ENCODE data around the gene PADI6. TPM values are rescaled to one million over a fixed set of nuclear protein-coding genes. Genes with fewer than 3 reads are reported as not detected.

PADI6 gene
- total and polyA plus RNA-seq, 2 experiments from 2014 or later = not detected

- DNase-seq (ENCODE audit: low spot score) = no peak
- no peaks in the 10 kb centered on the region for H3K9me3 ChIP-seq (ENCODE audit: low read depth)
- WGBS (ENCODE audit: low lambda C conversion rate, missing lambda C conversion rate) = 94% methylated on average over 6 of the region's 7 CpGs
- H3K9me2 ChIP-seq (replicated peaks; ENCODE audit: insufficient read depth) = no peaks in the 10 kb centered on the region
- H3K79me2 ChIP-seq = no peaks in the 10 kb centered on the region
- no peaks in the 10 kb centered on the region for H4K20me1 ChIP-seq (ENCODE audit: insufficient read depth, poor library complexity, severe bottlenecking)
- H3K36me3 ChIP-seq (replicated peaks; ENCODE audit: insufficient read depth, low read depth) = no peaks in the 10 kb centered on the region
- TF ChIP-seq EZH2phosphoT487 (IDR thresholded peaks at IDR 0.05; ENCODE audit: low read depth, severe bottlenecking, unreplicated experiment) (no peak), CTCF (IDR thresholded peaks at IDR 0.05; ENCODE audit: poor library complexity) (no peak), EZH2 (IDR thresholded peaks at IDR 0.05; ENCODE audit: borderline replicate concordance) (no peak)
- no peaks in the 10 kb centered on the region for H3K4me1 ChIP-seq (ENCODE audit: insufficient read depth)
- no peak overlapping the region for H2AFZ ChIP-seq
- no peak overlapping the region for H3K27ac ChIP-seq
- no peak overlapping the region for H3K4me3 ChIP-seq
- no peak overlapping the region for H3K4me2 ChIP-seq
- H3K27me3 ChIP-seq = no peaks in the 10 kb centered on the region
These were observed 26.1 kb downstream of the PADI6 start for GRCh38 chr1:17397910-17398695.

- Histone ChIP-seq H3K79me2 (no peaks in the 10 kb centered on the region), H3K36me3 (replicated peaks; ENCODE audit: insufficient read depth, low read depth) (no peaks in the 10 kb centered on the region), H3K4me2 (no peak overlapping the region), H3K4me3 (no peak overlapping the region), H3K27me3 (no peaks in the 10 kb centered on the region), H3K9me3 (ENCODE audit: low read depth) (no peaks in the 10 kb centered on the region), H2AFZ (no peak overlapping the region), H4K20me1 (ENCODE audit: insufficient read depth, poor library complexity, severe bottlenecking) (no peaks in the 10 kb centered on the region), H3K27ac (no peak overlapping the region), H3K4me1 (ENCODE audit: insufficient read depth) (no peaks in the 10 kb centered on the region), H3K9me2 (replicated peaks; ENCODE audit: insufficient read depth) (no peaks in the 10 kb centered on the region)
- no peak for DNase-seq (ENCODE audit: low spot score)
- 86% methylated on average over 11 of the region's 11 CpGs for WGBS (ENCODE audit: low lambda C conversion rate, missing lambda C conversion rate)
- TF ChIP-seq EZH2phosphoT487 (IDR thresholded peaks at IDR 0.05; ENCODE audit: low read depth, severe bottlenecking, unreplicated experiment) (no peak), CTCF (IDR thresholded peaks at IDR 0.05; ENCODE audit: poor library complexity) (no peak), EZH2 (IDR thresholded peaks at IDR 0.05; ENCODE audit: borderline replicate concordance) (no peak)
These were observed 28.8 kb downstream of the PADI6 start for GRCh38 chr1:17400725-17401341.

- H2AFZ ChIP-seq = no peak overlapping the region
- DNase-seq (ENCODE audit: low spot score) = no peak
- TF ChIP-seq EZH2 (IDR thresholded peaks at IDR 0.05; ENCODE audit: borderline replicate concordance) (no peak), CTCF (IDR thresholded peaks at IDR 0.05; ENCODE audit: poor library complexity) (no peak), EZH2phosphoT487 (IDR thresholded peaks at IDR 0.05; ENCODE audit: low read depth, severe bottlenecking, unreplicated experiment) (no peak)
- H3K4me2 ChIP-seq = no peak overlapping the region
- no peak overlapping the region for H3K4me3 ChIP-seq
- H3K27ac ChIP-seq = no peak overlapping the region
- WGBS (ENCODE audit: low lambda C conversion rate, missing lambda C conversion rate) = 50% methylated on average over 4 of the region's 4 CpGs
- H3K36me3 ChIP-seq (replicated peaks; ENCODE audit: insufficient read depth, low read depth) = no peaks in the 10 kb centered on the region
- no peaks in the 10 kb centered on the region for H3K79me2 ChIP-seq
- H3K9me3 ChIP-seq (ENCODE audit: low read depth) = no peaks in the 10 kb centered on the region
- H3K9me2 ChIP-seq (replicated peaks; ENCODE audit: insufficient read depth) = no peaks in the 10 kb centered on the region
- no peaks in the 10 kb centered on the region for H4K20me1 ChIP-seq (ENCODE audit: insufficient read depth, poor library complexity, severe bottlenecking)
- no peaks in the 10 kb centered on the region for H3K4me1 ChIP-seq (ENCODE audit: insufficient read depth)
- no peaks in the 10 kb centered on the region for H3K27me3 ChIP-seq
These were observed 29.8 kb downstream of the PADI6 start for GRCh38 chr1:17401841-17402240.

Measured in hepatocyte (in vitro differentiated cells).